HG02763 (cell line): ENCODE results near the gene SND1.

Experiments
- ATAC-seq: cut with Tn5 transposase; IDR thresholded peaks from one replicate; pipeline ENCODE4 v1.9.1; 2021; ENCODE audit warnings: mild to moderate bottlenecking, moderate library complexity; ENCODE audit not compliant: unreplicated experiment

Gene SND1

GRCh38 chr7:128123291-128124037 is 471.5 kb downstream of the SND1 start:
- ATAC-seq = no peak

GRCh38 chr7:128124786-128125185 is 472.8 kb downstream of the SND1 start:
- ATAC-seq = no peak

DNA sequence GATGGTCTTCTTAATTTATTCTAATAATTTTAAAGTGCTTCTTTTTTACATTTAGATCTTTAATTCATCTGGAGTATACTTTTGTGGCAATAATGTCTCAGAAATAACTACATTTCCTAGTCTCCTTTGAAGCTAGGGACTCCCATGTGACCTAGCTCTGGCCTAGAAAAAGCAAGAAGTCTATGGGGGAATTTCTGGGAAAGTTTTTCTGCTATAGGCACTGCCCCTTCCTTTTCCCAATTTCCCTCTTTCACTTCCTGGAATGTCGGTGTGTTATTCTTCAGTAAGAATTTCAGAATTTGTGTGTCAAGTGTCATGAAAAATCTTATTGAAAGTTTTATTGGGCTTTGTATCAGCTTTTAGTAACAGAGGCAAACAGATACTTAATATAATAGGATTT is 473.8 kb downstream of the SND1 start:
- no peak for ATAC-seq

DNA sequence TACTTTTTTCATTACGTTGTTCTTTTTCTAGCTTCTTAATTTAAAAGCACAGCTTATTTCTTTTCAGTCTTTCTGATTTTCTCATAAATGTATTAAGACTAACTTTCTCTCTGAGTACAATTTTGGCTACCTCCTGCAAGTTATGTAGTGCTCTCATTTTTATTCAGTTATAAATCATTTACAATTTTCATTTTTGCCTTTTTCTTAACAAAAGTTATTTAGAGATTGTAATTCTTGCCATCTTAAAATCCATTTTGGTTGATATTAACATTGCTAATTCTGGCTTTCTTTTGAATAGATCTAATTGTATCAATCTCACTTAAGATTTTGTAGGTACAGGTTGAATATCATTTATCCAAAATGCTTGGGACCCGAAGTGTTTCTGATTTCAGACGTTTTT is 476.4 kb downstream of the SND1 start:
- ATAC-seq = no peak

DNA sequence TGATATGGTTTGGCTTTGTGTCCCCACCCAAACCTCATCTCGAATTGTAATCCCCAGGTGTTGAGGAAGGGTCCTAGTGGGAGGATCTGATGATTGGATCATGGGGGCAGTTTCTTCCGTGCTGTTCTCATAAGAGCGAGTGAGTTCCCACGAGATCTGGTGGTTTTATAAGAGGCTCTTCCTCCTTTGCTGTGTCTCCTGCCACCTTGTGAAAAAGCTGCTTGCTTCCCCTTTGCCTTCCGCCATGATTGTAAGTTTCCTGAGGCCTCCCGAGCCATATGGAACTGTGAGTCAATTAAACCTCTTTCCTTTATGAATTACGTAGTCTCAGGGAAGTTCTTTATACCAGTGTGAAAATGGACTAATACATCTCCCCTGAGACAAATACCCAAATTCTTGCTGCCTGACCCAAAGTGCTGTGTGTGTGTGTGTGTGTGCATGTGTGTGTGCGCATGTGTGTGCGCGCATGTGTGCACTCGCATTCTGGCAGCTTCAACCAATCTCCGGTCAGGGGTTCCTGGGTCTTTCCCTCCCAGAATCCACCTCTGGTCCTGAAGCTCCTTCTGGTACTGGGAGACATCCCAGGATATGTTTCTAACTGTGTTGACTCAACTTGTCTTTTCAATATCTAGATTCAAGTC is 477.4 kb downstream of the SND1 start:
- no peak for ATAC-seq

GRCh38 chr7:128131115-128131514 is 479.1 kb downstream of the SND1 start:
- no peak for ATAC-seq

DNA sequence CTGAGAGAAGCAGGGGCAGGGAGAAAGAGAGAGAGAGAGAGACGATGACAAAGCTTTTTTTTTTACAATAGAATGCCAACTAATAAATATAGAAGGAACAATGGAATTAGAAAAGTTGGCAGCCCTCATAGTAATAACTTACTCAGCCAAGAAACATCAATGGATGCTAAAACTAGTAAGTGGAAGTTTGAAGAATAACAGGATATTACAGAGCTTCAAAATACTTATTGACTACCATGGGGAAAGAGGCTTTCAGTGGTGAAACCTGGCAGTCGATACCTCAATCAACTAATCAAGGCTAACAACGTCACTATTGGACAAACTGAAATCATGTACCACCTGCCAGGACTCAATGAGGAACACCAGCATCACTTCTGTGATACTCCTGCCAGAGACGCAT is 479.7 kb downstream of the SND1 start:
- no peak for ATAC-seq

- ATAC-seq = no peak
These were observed 480.6 kb downstream of the SND1 start for GRCh38 chr7:128132426-128133069.

- ATAC-seq = no peak
These were observed 483.1 kb downstream of the SND1 start for GRCh38 chr7:128135159-128135514.

DNA sequence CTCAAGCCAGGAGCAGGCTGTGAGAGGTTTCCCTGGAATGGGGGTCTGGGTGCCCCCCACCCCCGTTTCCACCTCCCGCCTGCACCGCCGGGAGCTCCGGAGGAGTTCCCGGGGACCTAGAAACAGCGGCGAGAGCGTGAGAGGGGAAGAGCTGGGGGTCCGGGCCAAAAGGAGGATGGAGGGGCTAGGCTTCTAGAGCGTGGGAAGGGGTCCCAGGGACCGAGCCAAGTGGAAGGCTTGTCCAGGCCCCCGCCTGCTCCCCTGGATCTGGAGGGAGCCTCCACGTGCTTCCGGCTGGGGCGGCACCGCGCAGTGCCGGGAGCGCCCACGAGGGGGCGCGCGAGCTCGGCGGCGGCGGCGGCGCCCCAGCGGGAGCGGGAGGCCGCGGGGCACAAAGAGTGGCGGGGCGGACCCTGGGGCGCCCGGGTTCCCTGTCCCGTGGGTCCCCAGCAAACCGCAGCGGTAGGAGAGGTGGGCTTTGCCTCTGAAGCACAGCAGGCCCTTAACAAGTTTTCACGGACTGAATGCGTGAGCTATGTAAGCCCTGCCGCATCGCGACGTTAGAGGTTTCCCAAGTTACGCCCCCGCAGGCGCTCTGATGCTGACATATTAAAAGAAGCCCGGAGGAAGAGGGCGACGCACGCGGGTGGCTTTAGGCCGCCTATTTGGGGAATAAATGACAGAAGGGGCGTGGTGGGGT is 483.7 kb downstream of the SND1 start:
- ATAC-seq = peak; percentile 92

DNA sequence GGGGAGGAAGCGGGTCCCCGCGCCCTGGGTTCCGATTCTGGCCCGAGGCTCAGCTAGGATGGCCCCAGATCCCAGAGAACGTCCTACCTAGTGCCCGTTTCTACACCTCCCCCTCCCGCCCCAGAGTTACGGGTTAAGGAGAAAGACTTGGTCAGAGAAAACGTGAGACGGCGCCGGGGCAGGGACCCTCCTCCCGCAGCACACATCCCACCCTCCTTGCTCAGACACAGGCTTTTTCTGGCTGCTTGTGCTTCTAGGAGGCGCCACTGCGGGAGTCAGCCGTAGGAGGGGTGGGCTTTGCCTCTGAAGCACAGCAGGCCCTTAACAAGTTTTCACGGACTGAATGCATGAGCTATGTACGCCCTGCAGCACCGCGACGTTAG is 484.2 kb downstream of the SND1 start:
- no peak for ATAC-seq

DNA sequence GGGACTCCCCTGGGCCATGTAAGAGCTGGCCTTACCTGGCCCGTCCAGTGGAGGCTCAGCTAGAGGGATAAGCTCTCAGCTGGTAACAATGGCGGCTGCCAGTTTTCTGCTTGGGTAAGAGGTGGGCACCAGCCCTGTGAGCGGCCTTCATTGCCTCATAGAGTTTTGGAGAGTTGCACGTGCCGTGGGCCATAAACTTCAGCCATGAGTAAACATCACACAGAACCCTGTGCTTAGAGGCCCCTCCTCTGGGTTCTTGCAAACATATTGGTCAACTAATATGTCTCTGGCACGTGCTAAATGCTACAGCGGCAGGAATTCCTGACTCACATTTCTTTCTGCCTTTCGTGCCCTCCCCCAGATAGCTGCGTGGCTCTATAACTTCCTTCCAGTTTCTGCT is 485.2 kb downstream of the SND1 start:
- ATAC-seq = no peak

DNA sequence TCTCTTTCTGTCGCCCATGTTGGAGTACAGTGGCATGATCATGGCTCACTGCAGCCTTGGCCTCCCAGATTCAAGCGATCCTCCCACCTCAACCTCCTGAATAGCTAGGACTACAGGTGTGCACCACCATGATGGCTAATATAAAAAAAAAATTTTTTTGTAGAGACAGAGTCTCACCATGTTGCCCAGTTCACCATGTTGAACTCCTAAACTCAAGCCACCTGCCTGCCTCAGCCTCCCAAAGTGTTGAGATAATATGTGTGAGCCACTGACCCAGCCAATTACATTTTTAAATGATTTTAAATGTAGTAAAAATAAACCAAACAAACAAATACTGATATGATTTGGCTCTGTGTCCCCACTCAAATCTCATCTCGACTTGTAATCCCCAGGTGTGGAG is 487.4 kb downstream of the SND1 start:
- ATAC-seq = no peak

- no peak for ATAC-seq
These were observed 489.7 kb downstream of the SND1 start for GRCh38 chr7:128141683-128142195.
